Loucy (cell line): Measurements from ENCODE around the gene CHKB.
A peak's percentile ranks its signal among the peaks of the same experiment; 100 is the strongest.
"Not testable (repeated sequence)": the region's sequence is repeated elsewhere in the genome, so short reads cannot be mapped to it uniquely, and the experiment has no call there.

Source experiments
- H2AFZ ChIP-seq: fragments of 200-600 bp; sonication (generic); 2 replicates; pipeline ENCODE4 v1.6.0; 2016; ENCODE audit warnings: antibody characterized with exemption, mild to moderate bottlenecking, low read length, moderate library complexity
- H3F3A ChIP-seq: fragments of 200-600 bp; 2 replicates; pipeline ENCODE4 v1.6.0; 2016; ENCODE audit warnings: antibody characterized with exemption, low read depth, mild to moderate bottlenecking
- H3K27me3 ChIP-seq: fragments of 200-600 bp; sonication (generic); 2 replicates; pipeline ENCODE4 v1.6.1; 2014; ENCODE audit warnings: low read length, mild to moderate bottlenecking; ENCODE audit not compliant: insufficient read depth, poor library complexity, severe bottlenecking
- H3K36me3 ChIP-seq: fragments of 200-600 bp; sonication (generic); 2 replicates; pipeline ENCODE4 v1.6.1; 2016; ENCODE audit warnings: low read length; ENCODE audit not compliant: insufficient read depth
- H3K4me1 ChIP-seq: fragments of 200-600 bp; sonication (generic); 2 replicates; pipeline ENCODE4 v1.5.1; 2014; ENCODE audit warnings: low read length, mild to moderate bottlenecking; ENCODE audit not compliant: insufficient read depth, poor library complexity, severe bottlenecking
- H3K4me2 ChIP-seq: fragments of 200-600 bp; sonication (generic); 2 replicates; pipeline ENCODE4 v1.6.0; 2014; ENCODE audit warnings: antibody characterized with exemption, low read length, low read depth, mild to moderate bottlenecking; ENCODE audit not compliant: poor library complexity, severe bottlenecking
- H3K4me3 ChIP-seq: fragments of 200-600 bp; sonication (generic); 2 replicates; pipeline ENCODE4 v1.5.1; 2014; ENCODE audit warnings: low read length, mild to moderate bottlenecking, mixed read lengths; ENCODE audit not compliant: poor library complexity, severe bottlenecking
- H3K79me2 ChIP-seq: fragments of 200-600 bp; sonication (generic); 2 replicates; pipeline ENCODE4 v1.6.1; 2014; ENCODE audit warnings: low read length; ENCODE audit not compliant: insufficient read depth
- H3K9ac ChIP-seq: fragments of 200-600 bp; sonication (generic); 2 replicates; pipeline ENCODE4 v1.6.0; 2014; ENCODE audit warnings: mild to moderate bottlenecking, low read depth, low read length, moderate library complexity; ENCODE audit not compliant: poor library complexity, severe bottlenecking
- H3K9me2 ChIP-seq: fragments of 200-600 bp; sonication (generic); replicated peaks from 2 replicates; pipeline ENCODE4 v1.6.1; 2016; ENCODE audit warnings: low read depth, low read length, mixed read lengths
- H3K9me3 ChIP-seq: fragments of 200-600 bp; sonication (generic); 2 replicates; pipeline ENCODE4 v1.6.1; 2014; ENCODE audit warnings: mild to moderate bottlenecking, antibody characterized with exemption, low read length, low read depth; ENCODE audit not compliant: insufficient read depth
- H4K20me1 ChIP-seq: fragments of 200-600 bp; sonication (generic); 2 replicates; pipeline ENCODE4 v1.6.0; 2014; ENCODE audit warnings: antibody characterized with exemption, low read length, mild to moderate bottlenecking; ENCODE audit not compliant: insufficient read depth, poor library complexity, severe bottlenecking
- CTCF ChIP-seq: fragments of 200-600 bp; sonication (generic); conservative IDR thresholded peaks from 2 replicates; pipeline ENCODE4 v1.5.1; 2014; ENCODE audit warnings: mild to moderate bottlenecking, antibody characterized with exemption, low read length
- EZH2phosphoT487 ChIP-seq: fragments of 200-600 bp; IDR thresholded peaks from 2 replicates; pipeline ENCODE4 v1.6.1; 2018; ENCODE audit warnings: antibody characterized with exemption, mild to moderate bottlenecking, moderate library complexity, borderline replicate concordance

Gene CHKB

GRCh38 chr22:50544746-50545253 is 37.8 kb downstream of the CHKB start:
- H3K36me3 ChIP-seq, result no peaks in the 10 kb centered on the region
- no peaks in the 10 kb centered on the region for H3K9me3 ChIP-seq
- no peaks in the 10 kb centered on the region for H3K9me2 ChIP-seq
- H3K4me2 ChIP-seq, result peak overlapping the region; percentile 75
- TF ChIP-seq CTCF (no peak), EZH2phosphoT487 (no peak)
- no peaks in the 10 kb centered on the region for H4K20me1 ChIP-seq
- no peaks in the 10 kb centered on the region for H3K27me3 ChIP-seq
- H3K4me1 ChIP-seq, result peaks cover 31% of the 10 kb centered on the region
- no peaks in the 10 kb centered on the region for H3F3A ChIP-seq
- H2AFZ ChIP-seq, result no peak overlapping the region
- peaks cover 6% of the 10 kb centered on the region; the same call in 1 of the 2 replicates for H3K79me2 ChIP-seq
- peak overlapping the region; percentile 46 for H3K9ac ChIP-seq
- H3K4me3 ChIP-seq, result peak overlapping the region; percentile 49

- no peaks in the 10 kb centered on the region for H3K9me3 ChIP-seq
- no peaks in the 10 kb centered on the region for H3K36me3 ChIP-seq
- peaks cover 28% of the 10 kb centered on the region for H3K4me1 ChIP-seq
- H3K27me3 ChIP-seq, result no peaks in the 10 kb centered on the region
- no peak overlapping the region for H3K9ac ChIP-seq
- H3F3A ChIP-seq, result no peaks in the 10 kb centered on the region
- H3K9me2 ChIP-seq, result no peaks in the 10 kb centered on the region
- H3K79me2 ChIP-seq, result peaks cover under 1% of the 10 kb centered on the region; the same call in 1 of the 2 replicates
- H2AFZ ChIP-seq, result no peak overlapping the region
- peak overlapping the region; percentile 49 for H3K4me3 ChIP-seq
- peak overlapping the region; percentile 75 for H3K4me2 ChIP-seq
- no peaks in the 10 kb centered on the region for H4K20me1 ChIP-seq
- TF ChIP-seq CTCF, result 0 out of 2 replicates have a peak, but pooled peaks have one; percentile 11
- no peak for TF ChIP-seq EZH2phosphoT487
Observed at GRCh38 chr22:50544078-50544745, 38.4 kb downstream of the CHKB start.

GRCh38 chr22:50542416-50542927 is 40.2 kb downstream of the CHKB start:
- peaks cover 19% of the 10 kb centered on the region for H3K4me1 ChIP-seq
- no peak overlapping the region for H3K9ac ChIP-seq
- H3F3A ChIP-seq, result no peaks in the 10 kb centered on the region

GRCh38 chr22:50541667-50542026 is 41.0 kb downstream of the CHKB start:
- not testable (repeated sequence) for H3K9ac ChIP-seq, H4K20me1 ChIP-seq, H3K27me3 ChIP-seq, H3K4me3 ChIP-seq, H3K79me2 ChIP-seq, H3K4me2 ChIP-seq, H3K36me3 ChIP-seq, H3K9me2 ChIP-seq, H3F3A ChIP-seq, H3K9me3 ChIP-seq, H2AFZ ChIP-seq
- peaks cover 19% of the 10 kb centered on the region for H3K4me1 ChIP-seq

More at GRCh38 chr22:50542416-50542927, 40.2 kb downstream of the CHKB start:
- TF ChIP-seq CTCF, result no peak
- no peak for TF ChIP-seq EZH2phosphoT487
- H3K79me2 ChIP-seq, result no peaks in the 10 kb centered on the region
- no peak overlapping the region for H2AFZ ChIP-seq
- no peaks in the 10 kb centered on the region for H3K36me3 ChIP-seq
- no peaks in the 10 kb centered on the region for H4K20me1 ChIP-seq
- no peaks in the 10 kb centered on the region for H3K9me2 ChIP-seq
- no peaks in the 10 kb centered on the region for H3K9me3 ChIP-seq
- H3K4me3 ChIP-seq, result no peak overlapping the region
- no peaks in the 10 kb centered on the region for H3K27me3 ChIP-seq
- no peak overlapping the region for H3K4me2 ChIP-seq
